SK-N-SH treated with all-trans-retinoic acid at 6 μM for 48 hours (cell line): ENCODE results near the gene CILP2.

ENCODE experiments used
- ARNTL ChIP-seq: fragments of 450-650 bp; formaldehyde crosslinking; IDR thresholded peaks from 2 replicates; pipeline ENCODE4 v1.5.0; 2020; ENCODE audit warnings: low read depth, mild to moderate bottlenecking, moderate library complexity, borderline replicate concordance
- CREB5 ChIP-seq: fragments of 250-450 bp; sonication (Bioruptor Pico); IDR thresholded peaks from 2 replicates; pipeline ENCODE4 v1.5.1; 2020; ENCODE audit warnings: low read depth, mild to moderate bottlenecking, moderate library complexity
- ESRRG ChIP-seq: fragments of 250-450 bp; sonication (Bioruptor Pico); IDR thresholded peaks from 2 replicates; pipeline ENCODE4 v1.6.1; 2021; ENCODE audit warnings: mild to moderate bottlenecking
- OSR1 ChIP-seq: fragments of 250-450 bp; sonication (Bioruptor Pico); IDR thresholded peaks from 2 replicates; pipeline ENCODE4 v1.8.0; 2022; ENCODE audit warnings: moderate library complexity, mild to moderate bottlenecking, inconsistent platforms
- RARB ChIP-seq: fragments of 250-450 bp; sonication (Bioruptor Pico); IDR thresholded peaks from 2 replicates; pipeline ENCODE4 v1.8.0; 2021; ENCODE audit warnings: mild to moderate bottlenecking, moderate library complexity
- ZFP3 ChIP-seq: fragments of 250-450 bp; sonication (Bioruptor Pico); IDR thresholded peaks from 2 replicates; pipeline ENCODE4 v1.5.0; 2020; ENCODE audit warnings: mild to moderate bottlenecking, moderate library complexity
- ZFP30 ChIP-seq: fragments of 450-650 bp; formaldehyde crosslinking; IDR thresholded peaks from 2 replicates; pipeline ENCODE4 v1.5.0; 2022; ENCODE audit warnings: mild to moderate bottlenecking, moderate library complexity
- TF ChIP-seq, protein P1 (sequence below): fragments of 250-450 bp; sonication (Bioruptor Pico); IDR thresholded peaks from 2 replicates; pipeline ENCODE4 v1.8.0; 2020; ENCODE audit warnings: mild to moderate bottlenecking, moderate library complexity, borderline replicate concordance

DNA sequence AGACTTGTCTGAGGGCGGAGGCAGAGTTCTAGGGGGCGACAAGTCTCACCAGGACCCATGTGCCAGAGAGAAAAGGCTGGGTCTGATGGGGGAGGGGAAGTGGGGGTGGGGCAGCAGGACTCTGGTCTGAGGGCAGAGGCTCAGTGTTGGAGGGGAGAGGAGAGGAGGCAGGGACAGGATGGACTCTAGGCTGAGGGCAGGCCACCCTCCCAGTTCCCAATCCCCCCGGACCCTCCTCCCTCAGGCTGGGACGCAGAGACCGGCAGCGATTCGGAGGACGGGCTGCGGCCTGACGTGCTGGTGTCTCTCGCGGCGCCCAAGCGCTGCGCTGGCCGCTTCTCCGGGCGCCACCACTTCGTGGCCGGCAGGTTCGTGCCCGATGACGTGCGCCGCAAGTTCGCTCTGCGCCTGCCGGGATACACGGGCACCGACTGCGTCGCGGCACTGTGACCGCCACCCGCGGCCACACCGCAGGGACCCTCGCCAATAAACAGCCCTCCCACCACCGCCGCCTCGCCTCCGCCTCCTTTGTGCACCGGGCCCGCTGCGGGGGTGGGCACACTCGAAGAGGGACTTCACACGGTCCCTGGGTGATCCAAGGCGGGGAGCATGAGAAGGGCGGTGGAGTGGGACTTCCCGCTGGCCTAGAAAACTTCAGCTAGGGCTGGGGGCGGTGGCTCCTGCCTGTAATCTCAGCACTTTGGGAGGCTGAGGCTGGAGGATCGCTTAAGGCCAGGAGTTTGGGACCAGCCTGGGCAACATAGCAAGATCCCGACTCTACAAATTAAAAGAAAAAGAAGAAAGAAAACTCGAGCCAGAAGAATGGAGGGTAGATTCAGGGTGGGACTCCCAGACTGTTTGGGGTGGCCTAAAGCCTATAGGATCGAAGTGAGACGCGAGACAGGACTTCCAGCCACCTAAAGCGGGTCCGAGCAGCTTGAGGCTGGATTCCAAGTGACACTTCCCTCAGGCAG lies 703 bp upstream of the CILP2 start:
- TF ChIP-seq ARNTL = no peak
- no peak for TF ChIP-seq ZFP30 (CRISPR knock-in tag)
- TF ChIP-seq, protein P1, sequence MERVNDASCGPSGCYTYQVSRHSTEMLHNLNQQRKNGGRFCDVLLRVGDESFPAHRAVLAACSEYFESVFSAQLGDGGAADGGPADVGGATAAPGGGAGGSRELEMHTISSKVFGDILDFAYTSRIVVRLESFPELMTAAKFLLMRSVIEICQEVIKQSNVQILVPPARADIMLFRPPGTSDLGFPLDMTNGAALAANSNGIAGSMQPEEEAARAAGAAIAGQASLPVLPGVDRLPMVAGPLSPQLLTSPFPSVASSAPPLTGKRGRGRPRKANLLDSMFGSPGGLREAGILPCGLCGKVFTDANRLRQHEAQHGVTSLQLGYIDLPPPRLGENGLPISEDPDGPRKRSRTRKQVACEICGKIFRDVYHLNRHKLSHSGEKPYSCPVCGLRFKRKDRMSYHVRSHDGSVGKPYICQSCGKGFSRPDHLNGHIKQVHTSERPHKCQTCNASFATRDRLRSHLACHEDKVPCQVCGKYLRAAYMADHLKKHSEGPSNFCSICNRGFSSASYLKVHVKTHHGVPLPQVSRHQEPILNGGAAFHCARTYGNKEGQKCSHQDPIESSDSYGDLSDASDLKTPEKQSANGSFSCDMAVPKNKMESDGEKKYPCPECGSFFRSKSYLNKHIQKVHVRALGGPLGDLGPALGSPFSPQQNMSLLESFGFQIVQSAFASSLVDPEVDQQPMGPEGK (CRISPR knock-in tag) = no peak; the same call in 1 of the 2 replicates
- TF ChIP-seq CREB5 (CRISPR knock-in tag) = no peak
- TF ChIP-seq ESRRG (CRISPR knock-in tag) = no peak
- TF ChIP-seq OSR1 (CRISPR knock-in tag) = no peak
- TF ChIP-seq RARB (CRISPR knock-in tag) = no peak
- TF ChIP-seq ZFP3 (CRISPR knock-in tag) = no peak
